ENCODE results near the gene MESP2. TPM values are rescaled to one million over a fixed set of nuclear protein-coding genes. Genes with fewer than 3 reads are reported as not detected.

Gene MESP2
- polyA plus RNA-seq, 1 donor from 2014 or later = not detected

DNA sequence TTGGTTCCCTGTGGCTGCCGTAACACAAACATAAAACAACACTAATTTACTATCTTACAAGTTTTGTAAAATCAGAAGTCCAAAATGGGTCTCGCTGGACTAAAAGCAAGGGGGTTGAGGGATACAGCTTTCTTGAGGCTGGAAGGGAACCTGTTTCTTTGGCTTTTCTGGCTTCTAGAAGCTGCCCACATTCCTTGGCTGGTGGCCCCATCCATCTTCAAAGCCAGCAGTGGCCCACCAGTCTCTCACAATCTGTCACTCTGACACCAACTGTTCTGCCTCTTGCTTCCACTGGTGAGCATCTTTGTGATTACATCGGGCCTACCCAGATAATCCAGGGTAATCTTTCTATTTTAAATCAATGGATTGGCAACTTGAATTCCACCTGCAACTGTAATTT is 39.6 kb downstream of the MESP2 start:
- H3K9ac ChIP-seq (ENCODE audit: low read length) = no peak overlapping the region
- H4K20me1 ChIP-seq (ENCODE audit: insufficient read depth) = no peaks in the 10 kb centered on the region
- no peaks in the 10 kb centered on the region for H3K9me2 ChIP-seq (ENCODE audit: insufficient read depth, low read length)
- TF ChIP-seq, protein P1, sequence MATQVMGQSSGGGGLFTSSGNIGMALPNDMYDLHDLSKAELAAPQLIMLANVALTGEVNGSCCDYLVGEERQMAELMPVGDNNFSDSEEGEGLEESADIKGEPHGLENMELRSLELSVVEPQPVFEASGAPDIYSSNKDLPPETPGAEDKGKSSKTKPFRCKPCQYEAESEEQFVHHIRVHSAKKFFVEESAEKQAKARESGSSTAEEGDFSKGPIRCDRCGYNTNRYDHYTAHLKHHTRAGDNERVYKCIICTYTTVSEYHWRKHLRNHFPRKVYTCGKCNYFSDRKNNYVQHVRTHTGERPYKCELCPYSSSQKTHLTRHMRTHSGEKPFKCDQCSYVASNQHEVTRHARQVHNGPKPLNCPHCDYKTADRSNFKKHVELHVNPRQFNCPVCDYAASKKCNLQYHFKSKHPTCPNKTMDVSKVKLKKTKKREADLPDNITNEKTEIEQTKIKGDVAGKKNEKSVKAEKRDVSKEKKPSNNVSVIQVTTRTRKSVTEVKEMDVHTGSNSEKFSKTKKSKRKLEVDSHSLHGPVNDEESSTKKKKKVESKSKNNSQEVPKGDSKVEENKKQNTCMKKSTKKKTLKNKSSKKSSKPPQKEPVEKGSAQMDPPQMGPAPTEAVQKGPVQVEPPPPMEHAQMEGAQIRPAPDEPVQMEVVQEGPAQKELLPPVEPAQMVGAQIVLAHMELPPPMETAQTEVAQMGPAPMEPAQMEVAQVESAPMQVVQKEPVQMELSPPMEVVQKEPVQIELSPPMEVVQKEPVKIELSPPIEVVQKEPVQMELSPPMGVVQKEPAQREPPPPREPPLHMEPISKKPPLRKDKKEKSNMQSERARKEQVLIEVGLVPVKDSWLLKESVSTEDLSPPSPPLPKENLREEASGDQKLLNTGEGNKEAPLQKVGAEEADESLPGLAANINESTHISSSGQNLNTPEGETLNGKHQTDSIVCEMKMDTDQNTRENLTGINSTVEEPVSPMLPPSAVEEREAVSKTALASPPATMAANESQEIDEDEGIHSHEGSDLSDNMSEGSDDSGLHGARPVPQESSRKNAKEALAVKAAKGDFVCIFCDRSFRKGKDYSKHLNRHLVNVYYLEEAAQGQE (IDR thresholded peaks at IDR 0.05; ENCODE audit: borderline replicate concordance) = no peak
- TF ChIP-seq POLR2AphosphoS5 (IDR thresholded peaks at IDR 0.05) (no peak), EP300 (conservative IDR thresholded peaks at IDR 0.05; ENCODE audit: poor library complexity, severe bottlenecking) (no peak)
- H3F3A ChIP-seq (ENCODE audit: insufficient read depth, low read length, poor library complexity, severe bottlenecking) = no peaks in the 10 kb centered on the region
- no peak overlapping the region for H3K4me2 ChIP-seq (ENCODE audit: low read length)
- no peaks in the 10 kb centered on the region for H3K36me3 ChIP-seq (ENCODE audit: insufficient read depth, low read length)
- no peaks in the 10 kb centered on the region for H3K79me2 ChIP-seq (replicated peaks; ENCODE audit: insufficient read depth, low read length)
- no peak overlapping the region for H2AFZ ChIP-seq (ENCODE audit: low read depth, low read length)
- peaks cover 42% of the 10 kb centered on the region for H3K27me3 ChIP-seq (ENCODE audit: insufficient read depth, low read depth, low read length)
- no peak overlapping the region for H3K27ac ChIP-seq (ENCODE audit: low read length)
- H3K9me3 ChIP-seq (ENCODE audit: low read length) = peaks cover 8% of the 10 kb centered on the region
- no peak overlapping the region for H3K4me3 ChIP-seq (ENCODE audit: low read length)

DNA sequence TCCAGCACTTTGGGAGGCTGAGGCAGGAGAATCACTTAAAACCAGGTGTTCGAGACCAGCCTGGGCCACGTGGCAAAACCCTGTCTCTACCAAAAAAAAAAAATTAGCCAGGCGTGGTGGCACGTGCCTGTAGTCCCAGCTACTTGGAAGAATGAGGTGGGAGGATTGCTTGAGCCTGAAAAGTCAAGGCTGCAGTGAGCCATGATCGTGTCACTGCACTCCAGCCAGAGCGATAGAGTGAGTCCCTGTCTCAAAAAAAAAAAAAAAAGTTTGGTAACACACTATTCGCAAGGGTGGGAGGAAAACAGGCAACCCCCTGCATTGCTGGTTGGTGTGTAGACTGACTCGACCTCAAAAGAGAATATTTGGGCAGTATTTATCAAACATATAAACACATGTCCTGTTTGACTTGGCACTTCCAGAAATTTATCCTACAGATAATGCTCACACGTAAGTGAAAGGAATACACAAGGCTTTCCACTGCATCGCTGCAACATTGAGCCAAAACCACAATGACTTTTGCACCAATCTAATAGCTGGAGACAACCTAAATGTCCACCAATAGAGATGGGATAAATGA is 41.7 kb downstream of the MESP2 start:
- no peak overlapping the region for H3K27ac ChIP-seq (ENCODE audit: low read length)

More for the DNA sequence above, 41.7 kb downstream of the MESP2 start:
- Histone ChIP-seq H4K20me1 (ENCODE audit: insufficient read depth) (no peaks in the 10 kb centered on the region), H2AFZ (ENCODE audit: low read depth, low read length) (no peak overlapping the region), H3K4me3 (ENCODE audit: low read length) (no peak overlapping the region), H3K9me2 (ENCODE audit: insufficient read depth, low read length) (no peaks in the 10 kb centered on the region), H3K9me3 (ENCODE audit: low read length) (peaks cover 8% of the 10 kb centered on the region), H3K27me3 (ENCODE audit: insufficient read depth, low read depth, low read length) (peaks cover 41% of the 10 kb centered on the region), H3K36me3 (ENCODE audit: insufficient read depth, low read length) (no peaks in the 10 kb centered on the region), H3K4me2 (ENCODE audit: low read length) (no peak overlapping the region), H3K79me2 (replicated peaks; ENCODE audit: insufficient read depth, low read length) (no peaks in the 10 kb centered on the region), H3K9ac (ENCODE audit: low read length) (no peak overlapping the region), H3F3A (ENCODE audit: insufficient read depth, low read length, poor library complexity, severe bottlenecking) (no peaks in the 10 kb centered on the region)
- TF ChIP-seq CTCF (IDR thresholded peaks at IDR 0.05; ENCODE audit: poor library complexity, severe bottlenecking) (no peak), POLR2AphosphoS5 (IDR thresholded peaks at IDR 0.05) (no peak), EZH2 (IDR thresholded peaks at IDR 0.05; ENCODE audit: borderline replicate concordance, insufficient read depth, low read length, poor library complexity, severe bottlenecking) (no peak), MXI1 (conservative IDR thresholded peaks at IDR 0.05; ENCODE audit: poor library complexity, severe bottlenecking) (no peak), EP300 (conservative IDR thresholded peaks at IDR 0.05; ENCODE audit: poor library complexity, severe bottlenecking) (no peak), TAF1 (IDR thresholded peaks at IDR 0.05; ENCODE audit: low read depth) (no peak), RAD21 (conservative IDR thresholded peaks at IDR 0.05) (no peak), SMC3 (conservative IDR thresholded peaks at IDR 0.05; ENCODE audit: poor library complexity) (no peak)
- TF ChIP-seq, protein P1 (IDR thresholded peaks at IDR 0.05; ENCODE audit: borderline replicate concordance) = no peak

All from neural cell (in vitro differentiated cells).